Right lobe of liver (tissue), 4 donors: ENCODE measurements around the gene SKAP2.

ENCODE experiments used
- CTCF ChIP-seq, 4 donors: fragments of 200-600 bp in 3 of 4; fragments of 450-650 bp in 1 of 4; IDR thresholded peaks; one replicate each; pipeline versions ENCODE4 v1.5.1 to v1.8.0; 2016 to 2022; ENCODE audit warnings: antibody characterized with exemption in 4 of 4, mild to moderate bottlenecking in 2 of 4
- POLR2A ChIP-seq: fragments of 450-650 bp; IDR thresholded peaks from one replicate; pipeline ENCODE4 v1.6.1; 2017; ENCODE audit warnings: antibody characterized with exemption, mild to moderate bottlenecking
- donor health status: DM: no; HTN: no; CAD: no.
- donor health status: DM: no; HTN: no; CAD: no.
- donor health status: DM: no; HTN: yes; CAD: no.

- TF ChIP-seq POLR2A = no peak
- TF ChIP-seq CTCF (IDR thresholded peaks at IDR 0.05) = no peak
Observed at GRCh38 chr7:26657206-26657641, 207.2 kb downstream of the SKAP2 start.
